K562 (cell line): ENCODE data around the gene KRTAP9-2. TPM values are rescaled to one million over a fixed set of nuclear protein-coding genes. Genes with fewer than 3 reads are reported as not detected.

Source experiments
- E2F3 ChIP-seq: fragments of 250-450 bp; sonication (Bioruptor Pico); IDR thresholded peaks from 2 replicates; pipeline ENCODE4 v1.4.0; 2020; ENCODE audit warnings: mild to moderate bottlenecking
- KHSRP ChIP-seq: fragments of 450-650 bp; IDR thresholded peaks from 2 replicates; pipeline ENCODE4 v1.6.1; 2017
- PRDM10 ChIP-seq: fragments of 450-650 bp; IDR thresholded peaks from 2 replicates; pipeline ENCODE4 v1.6.1; 2018; ENCODE audit not compliant: partially characterized antibody
- UBTF ChIP-seq, 2 experiments: IDR thresholded peaks; 2 replicates each; pipeline ENCODE4 v1.6.1; 2012; ENCODE audit warnings: improper control_type of control experiment in 2 of 2, low read depth in 2 of 2, low read length in 2 of 2, borderline replicate concordance in 1 of 2
- ZNF395 ChIP-seq: fragments of 200-800 bp; sonication (Bioruptor generic); IDR thresholded peaks from 2 replicates; pipeline ENCODE4 v1.6.1; 2017; ENCODE audit warnings: missing genetic modification characterization, missing compliant biosample characterization
- polyA plus RNA-seq, 8 experiments: library from polyadenylated mRNA; depleted of rRNA in 4 of 8; stranded (reverse) in 5 of 8; unstranded in 3 of 8; fragments of >200 nt; fragmentation: Nextera tagmentation in 2 of 8; fragmentation: Illumina TruSeq in 1 of 8; extraction: Ambion mirVana in 2 of 8; extraction: Trizol in 1 of 8; gene quantifications; 2 replicates each; pipeline versions ENCODE4 v1.2.1 to v1.2.3, GENCODE V29; 2011 to 2014; ENCODE audit warnings: inconsistent platforms in 1 of 8, missing spikeins in 1 of 8
- total RNA-seq, 7 experiments: library from RNA; depleted of rRNA in 6 of 7; stranded (reverse); fragments of >200 nt in 6 of 7; fragmentation: Illumina TruSeq in 2 of 7; extraction: Trizol in 2 of 7; gene quantifications; 2 replicates each; pipeline versions ENCODE4 v1.2.1 to v1.2.3, GENCODE V29; 2011 to 2021; ENCODE audit warnings: low replicate concordance in 1 of 7

The KRTAP9-2 gene
- total and polyA plus RNA-seq, 9 of the 15 experiments (the other 6 are each of a cell fraction or from before 2014, with no cell fraction given) = not detected

GRCh38 chr17:41211845-41212466 lies 14.5 kb upstream of the KRTAP9-2 start (continued):
- TF ChIP-seq PRDM10 (no peak), E2F3 (no peak), ZNF395 (CRISPR knock-in tag) (no peak), UBTF (IDR thresholded peaks at IDR 0.05; ENCODE audit: borderline replicate concordance in 1 of 2, low read depth in 2 of 2, low read length in 2 of 2) (no peak), KHSRP (no peak)
- TF ChIP-seq, all 486 proteins: peak for 0
